HepG2 (cell line): ENCODE measurements around the gene IKZF3. TPM values are rescaled to one million over a fixed set of nuclear protein-coding genes. Genes with fewer than 3 reads are reported as not detected.

ENCODE experiments used
- FOXC1 ChIP-seq: sonication (generic); formaldehyde crosslinking; IDR thresholded peaks from 2 replicates; pipeline ENCODE4 v1.8.0; 2022; ENCODE audit warnings: mild to moderate bottlenecking, missing genetic modification reagents, borderline replicate concordance
- GTF2F1 ChIP-seq: fragments of 150-350 bp; IDR thresholded peaks from 2 replicates; pipeline ENCODE4 v1.6.1; 2014; ENCODE audit warnings: low read length
- MLLT10 ChIP-seq: sonication (generic); formaldehyde crosslinking; IDR thresholded peaks from 2 replicates; pipeline ENCODE4 v1.4.0; 2020; ENCODE audit warnings: missing genetic modification reagents
- POLR2AphosphoS5 ChIP-seq: IDR thresholded peaks from 2 replicates; pipeline ENCODE4 v1.6.1; 2012; ENCODE audit warnings: low read depth, low read length
- RARG ChIP-seq: sonication (generic); formaldehyde crosslinking; IDR thresholded peaks from 2 replicates; pipeline ENCODE4 v1.4.0; 2020; ENCODE audit warnings: low read depth, mild to moderate bottlenecking, missing genetic modification reagents
- SALL2 ChIP-seq: sonication (generic); formaldehyde crosslinking; IDR thresholded peaks from 2 replicates; pipeline ENCODE4 v1.8.1; 2023; ENCODE audit warnings: mild to moderate bottlenecking, missing genetic modification reagents, inconsistent platforms
- TARDBP ChIP-seq: sonication (generic); formaldehyde crosslinking; IDR thresholded peaks from 2 replicates; pipeline ENCODE4 v1.8.0; 2022; ENCODE audit warnings: mild to moderate bottlenecking, missing genetic modification reagents
- TRAFD1 ChIP-seq: sonication (generic); formaldehyde crosslinking; IDR thresholded peaks from 2 replicates; pipeline ENCODE4 v1.5.1; 2020; ENCODE audit warnings: missing genetic modification reagents, mild to moderate bottlenecking, borderline replicate concordance
- ZNF335 ChIP-seq: sonication (generic); formaldehyde crosslinking; IDR thresholded peaks from 2 replicates; pipeline ENCODE4 v1.4.0; 2020; ENCODE audit warnings: missing genetic modification reagents
- ZNF563 ChIP-seq: sonication (generic); formaldehyde crosslinking; IDR thresholded peaks from 2 replicates; pipeline ENCODE4 v1.8.0; 2022; ENCODE audit warnings: mild to moderate bottlenecking, moderate library complexity, missing genetic modification reagents
- ZNF770 ChIP-seq: sonication (generic); formaldehyde crosslinking; IDR thresholded peaks from 2 replicates; pipeline ENCODE4 v1.5.0; 2020; ENCODE audit warnings: mild to moderate bottlenecking, missing genetic modification reagents
- ZNF776 ChIP-seq: sonication (generic); formaldehyde crosslinking; IDR thresholded peaks from 2 replicates; pipeline ENCODE4 v1.4.0; 2020; ENCODE audit warnings: mild to moderate bottlenecking, missing genetic modification reagents
- polyA plus RNA-seq, 8 experiments: library from polyadenylated mRNA; depleted of rRNA in 3 of 8; stranded (reverse) in 7 of 8; unstranded in 1 of 8; fragments of >200 nt; fragmentation: Illumina TruSeq in 4 of 8; extraction: Trizol in 4 of 8; gene quantifications; 2 replicates each; pipeline versions ENCODE4 v1.2.1 to v1.2.3, GENCODE V29; 2011 to 2016; ENCODE audit warnings: low read depth in 4 of 8, missing spikeins in 1 of 8, mixed read lengths in 1 of 8; ENCODE audit not compliant: insufficient read depth in 1 of 8
- total RNA-seq, 5 experiments: library from RNA; depleted of rRNA; stranded (reverse); fragments of >200 nt; fragmentation: Illumina TruSeq; extraction: Trizol; gene quantifications; 2 replicates each; pipeline ENCODE4 v1.2.3, GENCODE V29; 2016; ENCODE audit warnings: low read depth in 1 of 5
- TF ChIP-seq, protein P1 (sequence below): sonication (generic); formaldehyde crosslinking; IDR thresholded peaks from 2 replicates; pipeline ENCODE4 v1.4.0; 2020; ENCODE audit warnings: missing genetic modification reagents, borderline replicate concordance
- TF ChIP-seq, protein P2 (sequence below): sonication (generic); IDR thresholded peaks from 2 replicates; pipeline ENCODE4 v1.6.1; 2016; ENCODE audit warnings: low read depth, borderline replicate concordance
- TF ChIP-seq, protein P3 (sequence below): IDR thresholded peaks from 2 replicates; pipeline ENCODE4 v1.4.0; 2020; ENCODE audit warnings: mild to moderate bottlenecking, missing genetic modification reagents

Gene IKZF3
- total and polyA plus RNA-seq, 2 of the 13 experiments (the other 11 are each of a cell fraction or from before 2014, with no cell fraction given) = not detected

DNA sequence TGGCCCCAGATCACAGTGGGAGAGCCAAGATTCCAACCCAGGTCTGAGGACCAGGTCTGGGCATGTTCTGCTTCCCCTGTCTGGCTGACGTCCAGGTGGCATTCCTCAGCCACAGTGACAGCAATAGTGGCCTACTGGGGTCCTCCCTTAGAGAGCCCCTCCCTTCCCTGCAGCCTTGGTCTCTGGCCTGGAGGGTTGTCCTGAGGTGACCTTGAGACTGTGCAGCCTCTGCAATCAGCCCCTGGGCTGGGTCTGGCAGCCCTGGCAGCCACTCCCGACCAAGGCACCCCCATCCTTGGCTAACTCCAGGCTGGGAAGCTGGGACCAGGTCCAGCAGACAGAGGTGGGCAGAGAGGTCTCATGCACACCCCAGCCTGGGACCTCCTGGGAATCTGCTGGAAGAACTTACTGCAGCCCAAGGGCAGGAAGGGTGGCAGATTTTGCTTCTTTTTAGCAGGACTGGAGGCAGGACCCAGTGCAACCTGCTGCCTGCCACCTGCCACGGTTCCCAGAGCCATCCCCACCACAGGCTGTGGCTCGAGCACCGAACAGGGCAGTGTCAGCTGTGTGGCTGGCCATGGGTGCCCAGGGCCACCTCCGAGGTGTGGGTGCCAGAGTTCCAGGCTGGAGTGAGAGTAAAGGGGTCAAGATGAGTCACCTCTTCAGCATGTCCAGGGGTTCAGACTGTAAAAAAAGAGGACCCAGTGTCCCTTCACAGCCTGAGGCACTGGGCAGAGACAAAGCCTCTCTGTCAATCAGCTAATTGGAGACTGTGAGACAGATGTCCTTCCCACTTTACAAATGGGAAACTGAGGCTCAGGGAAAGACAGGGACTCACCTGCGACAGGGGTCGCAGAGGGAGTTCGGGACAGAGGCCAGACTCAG, 113.7 kb downstream of the IKZF3 start (continued):
- TF ChIP-seq, protein P1, sequence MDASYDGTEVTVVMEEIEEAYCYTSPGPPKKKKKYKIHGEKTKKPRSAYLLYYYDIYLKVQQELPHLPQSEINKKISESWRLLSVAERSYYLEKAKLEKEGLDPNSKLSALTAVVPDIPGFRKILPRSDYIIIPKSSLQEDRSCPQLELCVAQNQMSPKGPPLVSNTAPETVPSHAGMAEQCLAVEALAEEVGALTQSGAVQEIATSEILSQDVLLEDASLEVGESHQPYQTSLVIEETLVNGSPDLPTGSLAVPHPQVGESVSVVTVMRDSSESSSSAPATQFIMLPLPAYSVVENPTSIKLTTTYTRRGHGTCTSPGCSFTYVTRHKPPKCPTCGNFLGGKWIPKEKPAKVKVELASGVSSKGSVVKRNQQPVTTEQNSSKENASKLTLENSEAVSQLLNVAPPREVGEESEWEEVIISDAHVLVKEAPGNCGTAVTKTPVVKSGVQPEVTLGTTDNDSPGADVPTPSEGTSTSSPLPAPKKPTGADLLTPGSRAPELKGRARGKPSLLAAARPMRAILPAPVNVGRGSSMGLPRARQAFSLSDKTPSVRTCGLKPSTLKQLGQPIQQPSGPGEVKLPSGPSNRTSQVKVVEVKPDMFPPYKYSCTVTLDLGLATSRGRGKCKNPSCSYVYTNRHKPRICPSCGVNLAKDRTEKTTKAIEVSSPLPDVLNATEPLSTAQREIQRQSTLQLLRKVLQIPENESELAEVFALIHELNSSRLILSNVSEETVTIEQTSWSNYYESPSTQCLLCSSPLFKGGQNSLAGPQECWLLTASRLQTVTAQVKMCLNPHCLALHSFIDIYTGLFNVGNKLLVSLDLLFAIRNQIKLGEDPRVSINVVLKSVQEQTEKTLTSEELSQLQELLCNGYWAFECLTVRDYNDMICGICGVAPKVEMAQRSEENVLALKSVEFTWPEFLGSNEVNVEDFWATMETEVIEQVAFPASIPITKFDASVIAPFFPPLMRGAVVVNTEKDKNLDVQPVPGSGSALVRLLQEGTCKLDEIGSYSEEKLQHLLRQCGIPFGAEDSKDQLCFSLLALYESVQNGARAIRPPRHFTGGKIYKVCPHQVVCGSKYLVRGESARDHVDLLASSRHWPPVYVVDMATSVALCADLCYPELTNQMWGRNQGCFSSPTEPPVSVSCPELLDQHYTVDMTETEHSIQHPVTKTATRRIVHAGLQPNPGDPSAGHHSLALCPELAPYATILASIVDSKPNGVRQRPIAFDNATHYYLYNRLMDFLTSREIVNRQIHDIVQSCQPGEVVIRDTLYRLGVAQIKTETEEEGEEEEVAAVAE (CRISPR knock-in tag) = no peak; the same call in 1 of the 2 replicates
- TF ChIP-seq TRAFD1 (CRISPR knock-in tag) (0 out of 2 replicates have a peak, but pooled peaks have one; percentile 83), TARDBP (CRISPR knock-in tag) (no peak), ZNF776 (CRISPR knock-in tag) (no peak), FOXC1 (CRISPR knock-in tag) (peak; percentile 81), ZNF335 (CRISPR knock-in tag) (peak; percentile 59; the same call in 1 of the 2 replicates), RARG (CRISPR knock-in tag) (no peak), GTF2F1 (no peak), SALL2 (no peak), MLLT10 (CRISPR knock-in tag) (no peak), POLR2AphosphoS5 (no peak), ZNF770 (CRISPR knock-in tag) (no peak), ZNF563 (no peak; the same call in 1 of the 2 replicates)
- TF ChIP-seq, protein P2, sequence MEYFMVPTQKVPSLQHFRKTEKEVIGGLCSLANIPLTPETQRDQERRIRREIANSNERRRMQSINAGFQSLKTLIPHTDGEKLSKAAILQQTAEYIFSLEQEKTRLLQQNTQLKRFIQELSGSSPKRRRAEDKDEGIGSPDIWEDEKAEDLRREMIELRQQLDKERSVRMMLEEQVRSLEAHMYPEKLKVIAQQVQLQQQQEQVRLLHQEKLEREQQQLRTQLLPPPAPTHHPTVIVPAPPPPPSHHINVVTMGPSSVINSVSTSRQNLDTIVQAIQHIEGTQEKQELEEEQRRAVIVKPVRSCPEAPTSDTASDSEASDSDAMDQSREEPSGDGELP = peak; percentile 19; the same call in 1 of the 2 replicates
- TF ChIP-seq, protein P3, sequence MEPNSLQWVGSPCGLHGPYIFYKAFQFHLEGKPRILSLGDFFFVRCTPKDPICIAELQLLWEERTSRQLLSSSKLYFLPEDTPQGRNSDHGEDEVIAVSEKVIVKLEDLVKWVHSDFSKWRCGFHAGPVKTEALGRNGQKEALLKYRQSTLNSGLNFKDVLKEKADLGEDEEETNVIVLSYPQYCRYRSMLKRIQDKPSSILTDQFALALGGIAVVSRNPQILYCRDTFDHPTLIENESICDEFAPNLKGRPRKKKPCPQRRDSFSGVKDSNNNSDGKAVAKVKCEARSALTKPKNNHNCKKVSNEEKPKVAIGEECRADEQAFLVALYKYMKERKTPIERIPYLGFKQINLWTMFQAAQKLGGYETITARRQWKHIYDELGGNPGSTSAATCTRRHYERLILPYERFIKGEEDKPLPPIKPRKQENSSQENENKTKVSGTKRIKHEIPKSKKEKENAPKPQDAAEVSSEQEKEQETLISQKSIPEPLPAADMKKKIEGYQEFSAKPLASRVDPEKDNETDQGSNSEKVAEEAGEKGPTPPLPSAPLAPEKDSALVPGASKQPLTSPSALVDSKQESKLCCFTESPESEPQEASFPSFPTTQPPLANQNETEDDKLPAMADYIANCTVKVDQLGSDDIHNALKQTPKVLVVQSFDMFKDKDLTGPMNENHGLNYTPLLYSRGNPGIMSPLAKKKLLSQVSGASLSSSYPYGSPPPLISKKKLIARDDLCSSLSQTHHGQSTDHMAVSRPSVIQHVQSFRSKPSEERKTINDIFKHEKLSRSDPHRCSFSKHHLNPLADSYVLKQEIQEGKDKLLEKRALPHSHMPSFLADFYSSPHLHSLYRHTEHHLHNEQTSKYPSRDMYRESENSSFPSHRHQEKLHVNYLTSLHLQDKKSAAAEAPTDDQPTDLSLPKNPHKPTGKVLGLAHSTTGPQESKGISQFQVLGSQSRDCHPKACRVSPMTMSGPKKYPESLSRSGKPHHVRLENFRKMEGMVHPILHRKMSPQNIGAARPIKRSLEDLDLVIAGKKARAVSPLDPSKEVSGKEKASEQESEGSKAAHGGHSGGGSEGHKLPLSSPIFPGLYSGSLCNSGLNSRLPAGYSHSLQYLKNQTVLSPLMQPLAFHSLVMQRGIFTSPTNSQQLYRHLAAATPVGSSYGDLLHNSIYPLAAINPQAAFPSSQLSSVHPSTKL (CRISPR knock-in tag) = peak; percentile 66
